Right lobe of liver (tissue), 6 donors: Measurements from ENCODE around the gene CT45A8. TPM values are rescaled to one million over a fixed set of nuclear protein-coding genes. Genes with fewer than 3 reads are reported as not detected.
"Not testable (repeated sequence)": the region's sequence is repeated elsewhere in the genome, so short reads cannot be mapped to it uniquely, and the experiment has no call there.

Source experiments
- ATAC-seq, 4 donors: fragments of 200-7000 bp; cut with Tn5 transposase; one replicate each; pipeline ENCODE4 v1.9.1; 2020; ENCODE audit warnings: mild to moderate bottlenecking in 4 of 4, moderate library complexity in 4 of 4
- DNase-seq, 3 donors: peaks; one replicate each; pipeline ENCODE4 v3.0.0-alpha.2; 2020
- H3K27ac ChIP-seq, 3 donors: fragments of 200-600 bp; one replicate each; pipeline ENCODE4 v1.8.0; 2022
- H3K27me3 ChIP-seq, 2 donors: fragments of 200-600 bp; one replicate each; pipeline ENCODE4 v1.8.0; 2022
- H3K36me3 ChIP-seq, 4 donors: fragments of 200-600 bp; sonication (generic) in 1 of 4; one replicate each; pipeline versions ENCODE4 v1.5.1 to v1.8.0; 2017 to 2022; ENCODE audit warnings: control low read depth in 1 of 4
- H3K4me1 ChIP-seq, 4 donors: fragments of 200-600 bp; sonication (generic) in 1 of 4; one replicate each; pipeline versions ENCODE4 v1.5.1 to v1.8.0; 2017 to 2022; ENCODE audit warnings: control low read depth in 1 of 4
- H3K4me3 ChIP-seq, 3 donors: fragments of 200-600 bp; one replicate each; pipeline ENCODE4 v1.8.0; 2022
- H3K9me3 ChIP-seq, 4 donors: fragments of 200-600 bp; sonication (generic) in 1 of 4; one replicate each; pipeline versions ENCODE4 v1.5.1 to v1.8.0; 2017 to 2022; ENCODE audit warnings: control low read depth in 1 of 4
- WGBS: methylation state at CpG from one replicate; pipeline ENCODE4 v1.1.6; 2018; ENCODE audit warnings: low coverage, low lambda C conversion rate; ENCODE audit not compliant: insufficient coverage; ENCODE audit errors: missing lambda C conversion rate; 5-methylcytosine and 5-hydroxymethylcytosine counted together
- intact Hi-C, 2 donors: fragments of 100-400 bp; cut with DNase I; formaldehyde crosslinking; loops; one replicate each; pipeline versions ENCODE4 v1.11.2 to v1.14.1; 2022
- total RNA-seq, 6 experiments: library from RNA; depleted of rRNA in 2 of 6; stranded (reverse); fragments of >200 nt in 2 of 6; fragmentation: NEBNext Ultra II Directional in 3 of 6; extraction: Animal tissue kit (Norgen Biotek cat#: 25700) in 3 of 6; gene quantifications; one replicate each; pipeline versions ENCODE4 v1.1.0 to v1.2.4, GENCODE V29; 2016 to 2023
- donor health status: DM: no; HTN: yes; CAD: no.
- donor health status: DM: no; HTN: no; CAD: no.
- donor health status: DM: no; HTN: no; CAD: no.
- donor health status: DM: no; HTN: yes; CAD: no.
- donor health status: DM: no; HTN: yes; CAD: no.

Gene CT45A8
- total RNA-seq, 6 experiments from 2014 or later = not detected

GRCh38 chrX:135871712-135872111, 17.4 kb upstream of the CT45A8 start, which contains the start of gene CT45A9:
Gene CT45A9 (minus strand): TSS chrX:135871812. CDS start chrX:135868061, 3,751 bp downstream.
- no CpG with 5 or more reads among the region's 17 CpGs for WGBS
- intact Hi-C loops, H3K4me3 ChIP-seq, H3K4me1 ChIP-seq, DNase-seq, H3K27me3 ChIP-seq, H3K9me3 ChIP-seq, ATAC-seq, H3K36me3 ChIP-seq, H3K27ac ChIP-seq: not testable (repeated sequence)

- H3K27me3 ChIP-seq, H3K27ac ChIP-seq, H3K36me3 ChIP-seq, H3K4me1 ChIP-seq, DNase-seq, intact Hi-C loops, H3K9me3 ChIP-seq, H3K4me3 ChIP-seq, ATAC-seq: not testable (repeated sequence)
- WGBS = no CpG with 5 or more reads among the region's 17 CpGs
Observed at GRCh38 chrX:135837180-135837579, 17.2 kb downstream of the CT45A8 start, which contains the start of gene CT45A7. Gene CT45A7 (minus strand): TSS chrX:135837280. CDS start chrX:135833533, 3,747 bp downstream.

- intact Hi-C loops, H3K4me1 ChIP-seq, H3K36me3 ChIP-seq, H3K27ac ChIP-seq, ATAC-seq, DNase-seq, H3K27me3 ChIP-seq, H3K9me3 ChIP-seq, H3K4me3 ChIP-seq: not testable (repeated sequence)
- no CpG with 5 or more reads among the region's 17 CpGs for WGBS
Observed at GRCh38 chrX:135819912-135820311, 34.4 kb downstream of the CT45A8 start, which contains the start of gene CT45A2. Gene CT45A2 (minus strand): TSS chrX:135820012. CDS start chrX:135816265, 3,747 bp downstream.

DNA sequence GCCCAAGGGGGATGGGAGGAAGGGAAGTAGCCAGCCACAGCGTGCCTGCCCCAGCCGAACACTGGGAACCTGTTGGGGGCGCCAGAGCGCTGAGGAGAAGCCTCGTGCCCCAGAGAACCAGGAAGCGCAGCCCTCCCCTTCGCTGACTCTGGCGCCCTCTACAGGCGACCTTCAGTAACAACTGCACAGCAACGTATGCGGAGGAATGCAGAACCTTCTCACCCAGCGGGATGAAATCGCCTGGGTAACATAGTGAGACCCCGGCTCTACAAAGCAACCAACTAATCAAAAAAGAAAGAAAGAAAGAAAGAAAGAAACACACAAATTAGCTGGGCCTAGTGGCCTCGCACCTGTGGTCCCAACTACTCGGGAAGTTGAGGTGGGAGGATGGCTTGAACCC, 51.7 kb downstream of the CT45A8 start, which contains the start of gene CT45A6:
CT45A6 (minus strand) TSS at position 101 of the 400 bp plus-strand sequence. CDS start 3,794 bp downstream, outside the sequence.
- H3K4me1 ChIP-seq, H3K27ac ChIP-seq, H3K9me3 ChIP-seq, H3K36me3 ChIP-seq, intact Hi-C loops, H3K4me3 ChIP-seq, ATAC-seq, H3K27me3 ChIP-seq, DNase-seq: not testable (repeated sequence)
- WGBS = no CpG with 5 or more reads among the region's 16 CpGs

Other genes starting within 250 kb of the CT45A8 start
- gene CT45A1, start 140.9 kb downstream of the CT45A8 start, total RNA-seq = not detected
- gene CT45A3, start 86.3 kb downstream of the CT45A8 start, total RNA-seq = not detected
- not detected for gene CT45A5, start 69.0 kb downstream of the CT45A8 start, total RNA-seq
- gene CT45A6, start 51.8 kb downstream of the CT45A8 start, total RNA-seq = not detected
- not detected for gene CT45A2, start 34.5 kb downstream of the CT45A8 start, total RNA-seq
- gene CT45A7, start 17.3 kb downstream of the CT45A8 start, total RNA-seq = not detected
- not detected for gene CT45A9, start 17.3 kb upstream of the CT45A8 start, total RNA-seq
- not detected for gene CT45A10, start 38.9 kb upstream of the CT45A8 start, total RNA-seq
- not detected for gene SAGE1, start 39.2 kb upstream of the CT45A8 start, total RNA-seq
- gene MMGT1, start 119.5 kb upstream of the CT45A8 start, total RNA-seq = 1 to 10 TPM; 4.4 to 7.4 (median 6.4) TPM
- gene SLC9A6, start 130.9 kb upstream of the CT45A8 start, total RNA-seq = 1 to 10 TPM; 3.6 to 7.6 (median 4.9) TPM